VCaP (cell line): Measurements from ENCODE around the gene TPM4.

Source experiments
- H3K27ac ChIP-seq: fragments of 450-650 bp; 2 replicates; pipeline ENCODE4 v1.5.1; 2017
- CTCF ChIP-seq: fragments of 450-650 bp; conservative IDR thresholded peaks from 2 replicates; pipeline ENCODE4 v1.5.1; 2017; ENCODE audit warnings: mild to moderate bottlenecking, moderate library complexity

Gene TPM4

GRCh38 chr19:16074488-16075365 is 1.6 kb upstream of the TPM4 start:
- H3K27ac ChIP-seq, result peak overlapping the region; percentile 18
- no peak for TF ChIP-seq CTCF

GRCh38 chr19:16075430-16076153 is 703 bp upstream of the TPM4 start:
- TF ChIP-seq CTCF, result no peak
- H3K27ac ChIP-seq, result peak overlapping the region; percentile 18; the same call in 1 of the 2 replicates

- H3K27ac ChIP-seq, result peak overlapping the region; percentile 81
- TF ChIP-seq CTCF, result no peak
Measured at GRCh38 chr19:16076958-16077611, 790 bp downstream of the TPM4 start.

- no peak for TF ChIP-seq CTCF
- H3K27ac ChIP-seq, result peak overlapping the region; percentile 81
Measured at GRCh38 chr19:16077984-16078758, 1.9 kb downstream of the TPM4 start.

GRCh38 chr19:16078759-16079707 is 2.7 kb downstream of the TPM4 start:
- peak overlapping the region; percentile 81 for H3K27ac ChIP-seq
- no peak for TF ChIP-seq CTCF

GRCh38 chr19:16084067-16084685 is 7.9 kb downstream of the TPM4 start:
- TF ChIP-seq CTCF, result no peak
- peak overlapping the region; percentile 15; the same call in 1 of the 2 replicates for H3K27ac ChIP-seq
